GM21529 (cell line): Measurements from ENCODE around the gene ANKRD11.

Experiments used
- ATAC-seq: cut with Tn5 transposase; IDR thresholded peaks from one replicate; pipeline ENCODE4 v1.9.1; 2021; ENCODE audit not compliant: unreplicated experiment

The ANKRD11 gene

DNA sequence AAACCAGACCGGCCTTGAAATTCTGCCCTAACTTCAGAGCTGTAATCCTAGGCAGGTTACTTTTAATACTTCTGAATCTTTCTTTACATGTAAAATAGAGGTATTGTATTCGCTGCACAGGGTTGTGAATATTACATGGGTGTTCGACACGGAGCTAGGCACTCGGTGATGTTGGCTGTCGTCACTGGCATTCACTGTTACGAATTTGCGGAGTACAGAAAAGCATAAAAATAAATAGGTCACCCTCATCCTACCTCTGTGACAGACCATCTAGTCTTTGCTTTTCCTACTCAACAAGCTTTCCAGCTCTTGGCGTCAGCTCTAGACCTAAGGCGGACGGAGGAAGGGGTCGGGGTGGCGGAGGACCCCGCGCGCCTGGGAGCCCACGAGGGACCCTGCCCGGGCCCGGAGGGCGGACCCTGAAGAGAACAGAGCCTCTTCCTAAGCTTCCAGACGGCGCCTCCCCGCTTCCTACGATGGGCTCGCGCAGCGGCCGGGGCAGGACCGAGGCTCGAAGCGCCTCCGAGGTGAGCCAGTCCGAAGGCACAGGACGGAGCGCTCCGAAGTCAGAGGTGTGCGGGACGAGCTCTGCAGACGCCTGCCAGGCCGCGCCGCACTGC lies 17.0 kb upstream of the ANKRD11 start:
- ATAC-seq = no peak

GRCh38 chr16:89506791-89507191 lies 16.4 kb upstream of the ANKRD11 start:
- no peak for ATAC-seq

DNA sequence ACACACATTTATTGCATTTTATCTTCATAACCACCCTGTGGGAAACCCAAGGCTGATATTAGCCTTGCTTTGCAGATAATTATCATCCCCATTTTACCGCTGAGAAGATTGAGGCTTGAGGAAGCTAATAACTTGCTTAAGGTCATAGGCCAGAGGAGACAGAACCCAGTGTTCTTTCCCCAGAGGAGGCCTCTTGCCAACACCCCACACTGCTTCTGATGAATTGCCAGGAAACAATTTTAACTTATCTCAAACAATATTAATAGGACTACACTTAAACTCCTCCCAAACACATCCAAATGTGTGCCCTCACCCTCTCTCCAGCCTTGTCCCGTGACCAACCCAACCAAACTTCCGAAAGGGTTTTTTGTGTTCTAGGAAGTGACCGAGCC lies 15.7 kb upstream of the ANKRD11 start:
- no peak for ATAC-seq

DNA sequence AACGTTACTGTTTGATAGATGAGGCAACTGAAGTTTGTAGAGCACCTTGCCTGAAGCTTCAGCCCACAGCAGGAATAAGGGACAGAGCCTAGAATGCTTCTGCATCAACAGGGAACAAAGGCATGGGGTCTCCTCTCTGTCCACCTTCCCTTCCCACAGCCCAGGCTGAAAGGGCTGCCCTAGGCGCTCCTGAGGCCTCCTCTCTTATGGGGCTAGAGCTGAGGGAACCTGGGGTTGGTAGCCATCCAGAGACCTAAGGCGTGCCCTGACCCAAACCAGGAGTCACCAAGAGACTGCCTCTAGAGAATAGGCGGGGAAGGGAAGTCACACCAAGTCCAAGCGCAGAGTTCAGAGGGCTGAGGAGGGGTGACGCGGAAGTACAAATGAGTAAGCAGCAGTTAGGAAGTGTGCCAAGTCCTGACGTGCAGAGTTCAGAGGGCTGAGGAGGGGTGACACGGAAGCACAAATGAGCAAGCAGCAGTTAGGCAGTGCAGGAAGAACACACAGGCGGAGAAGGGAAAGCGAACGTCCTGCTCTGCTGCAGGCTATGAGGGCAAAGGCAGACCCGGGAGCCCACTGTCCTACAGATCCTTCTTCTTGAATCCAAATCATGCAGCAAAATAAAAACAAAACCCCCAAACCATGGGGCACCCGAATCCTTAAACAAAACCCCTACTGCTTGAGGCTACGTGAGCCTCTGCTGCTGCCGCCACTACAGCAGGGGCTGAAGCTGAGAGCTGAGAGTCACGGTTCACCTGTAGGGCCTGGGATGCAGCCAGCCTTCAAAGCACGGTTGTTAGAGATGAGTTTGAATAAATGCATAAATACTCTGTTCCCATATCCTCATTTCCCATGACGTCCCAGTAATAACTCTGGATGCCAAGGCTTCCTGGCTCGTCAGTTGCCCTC lies 15.1 kb upstream of the ANKRD11 start:
- ATAC-seq = peak; percentile 54

DNA sequence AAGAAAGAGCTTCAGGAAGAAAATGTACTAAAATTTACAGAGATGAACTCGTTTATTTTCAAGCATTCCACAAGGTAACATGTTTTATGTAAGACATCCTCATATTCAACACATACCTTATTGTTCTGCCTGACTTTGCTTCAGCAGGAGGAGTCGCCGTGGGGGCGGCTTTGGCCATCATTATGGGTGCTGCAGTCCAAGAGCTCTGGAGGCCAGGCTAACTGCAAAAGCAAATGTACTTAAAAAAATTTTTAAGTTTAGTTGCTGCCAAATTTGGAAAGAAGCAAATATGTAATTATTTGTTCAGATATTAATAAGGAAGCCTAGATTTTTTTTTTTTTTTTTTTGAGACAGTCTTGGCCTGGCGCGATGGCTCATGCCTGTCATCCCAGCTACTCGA lies 13.7 kb upstream of the ANKRD11 start:
- no peak for ATAC-seq

DNA sequence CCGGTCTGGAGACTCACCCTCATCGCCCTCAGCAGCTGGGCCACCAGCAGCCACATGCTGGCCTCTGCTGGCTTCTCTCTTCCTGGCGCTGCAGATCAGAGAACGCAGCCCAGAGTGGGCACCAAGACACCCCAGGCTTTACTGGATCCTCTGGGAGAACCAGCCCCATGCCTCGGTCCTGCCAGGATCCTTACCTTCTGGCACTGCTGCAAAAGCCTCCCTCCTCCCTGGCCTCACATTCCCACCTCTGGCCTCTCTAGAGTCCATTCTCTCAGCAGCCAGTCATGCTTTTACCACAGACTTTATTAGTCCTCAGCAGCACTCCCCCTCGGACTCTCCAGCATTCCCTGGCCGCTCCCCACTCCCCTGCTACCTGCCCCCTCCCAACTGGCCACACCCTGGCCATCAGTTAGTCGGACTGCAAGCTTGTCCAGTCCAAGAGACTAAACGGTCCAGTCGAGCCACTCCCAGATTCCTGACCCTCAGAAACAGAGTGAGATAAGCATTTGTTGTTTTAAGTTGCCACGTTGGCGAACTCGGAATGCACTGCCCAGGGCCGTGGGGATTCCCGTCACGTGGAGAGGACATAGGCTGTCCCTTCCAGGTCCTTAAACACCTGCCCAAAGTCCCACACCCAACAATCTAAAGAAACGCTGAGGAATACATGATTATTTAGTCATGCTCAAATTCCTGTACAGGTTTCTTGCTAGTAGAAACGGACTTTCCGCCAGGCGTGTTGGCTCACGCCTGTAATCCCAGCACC lies 11.9 kb upstream of the ANKRD11 start:
- ATAC-seq = no peak

- no peak for ATAC-seq
Measured at GRCh38 chr16:89499767-89500166, 9.4 kb upstream of the ANKRD11 start.

DNA sequence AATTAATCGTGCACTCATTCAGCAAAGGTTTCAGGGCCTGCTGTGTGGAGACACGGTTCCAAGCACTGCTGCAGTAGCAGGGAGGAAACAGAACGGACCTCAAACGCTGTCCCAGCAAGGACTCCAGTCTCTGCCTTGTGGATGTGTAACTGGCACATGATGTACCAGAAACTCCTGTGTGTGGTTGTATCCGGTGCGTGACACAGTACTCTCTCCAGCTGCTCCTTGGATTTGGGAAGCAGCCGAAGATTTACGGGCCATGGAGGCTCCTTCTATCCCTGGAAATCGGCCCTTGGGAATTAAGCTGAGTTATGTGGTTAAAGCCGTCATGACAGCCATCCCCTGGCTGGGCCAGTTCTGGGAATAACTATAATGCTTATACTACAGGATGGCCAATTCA lies 8.5 kb upstream of the ANKRD11 start:
- no peak for ATAC-seq

DNA sequence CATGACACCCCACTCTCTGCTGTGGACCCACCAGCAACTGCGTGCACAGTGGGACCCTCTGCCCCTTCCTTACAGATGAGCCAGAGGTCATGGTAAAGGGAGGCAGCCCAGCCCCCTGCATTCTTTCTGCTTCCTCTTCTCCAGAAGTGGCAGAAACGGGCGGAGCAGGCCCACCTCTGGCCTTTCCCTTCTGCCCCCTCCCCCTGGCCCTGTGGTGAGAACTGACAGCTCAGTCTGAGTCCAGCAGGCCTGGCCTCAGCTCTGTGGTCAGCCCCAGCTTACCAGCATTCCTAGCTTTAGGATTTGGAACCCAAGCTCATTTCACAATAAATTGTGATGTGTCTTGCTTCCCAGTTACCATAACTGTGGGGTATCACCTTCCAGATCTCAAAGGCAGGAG lies 4.8 kb upstream of the ANKRD11 start:
- no peak for ATAC-seq

DNA sequence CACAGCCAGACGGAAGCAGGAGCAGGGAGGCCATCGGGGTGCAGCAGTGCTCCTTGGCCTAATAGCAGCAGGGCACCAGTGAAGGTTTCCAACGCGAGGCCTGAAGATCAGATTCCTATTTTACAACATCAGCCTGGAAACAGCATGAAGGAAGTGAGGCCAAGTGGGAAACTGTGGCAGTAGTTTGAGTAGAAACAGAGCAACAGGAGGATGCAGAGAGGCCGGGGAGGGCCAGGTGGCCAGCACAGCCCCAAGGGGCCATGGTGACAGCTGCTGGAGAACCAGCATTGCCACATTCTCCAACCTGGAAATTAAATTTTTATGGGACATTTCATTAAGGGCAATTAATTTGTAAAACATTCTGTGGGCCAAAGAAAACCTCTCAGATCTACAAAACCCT lies 3.4 kb upstream of the ANKRD11 start:
- ATAC-seq = no peak

- no peak for ATAC-seq
Measured at GRCh38 chr16:89491974-89492687, 1.8 kb upstream of the ANKRD11 start.

GRCh38 chr16:89491238-89491869 lies 993 bp upstream of the ANKRD11 start:
- ATAC-seq = no peak

GRCh38 chr16:89489898-89490438 lies 393 bp downstream of the ANKRD11 start:
- no peak for ATAC-seq

GRCh38 chr16:89489040-89489897 lies 1.1 kb downstream of the ANKRD11 start:
- no peak for ATAC-seq

DNA sequence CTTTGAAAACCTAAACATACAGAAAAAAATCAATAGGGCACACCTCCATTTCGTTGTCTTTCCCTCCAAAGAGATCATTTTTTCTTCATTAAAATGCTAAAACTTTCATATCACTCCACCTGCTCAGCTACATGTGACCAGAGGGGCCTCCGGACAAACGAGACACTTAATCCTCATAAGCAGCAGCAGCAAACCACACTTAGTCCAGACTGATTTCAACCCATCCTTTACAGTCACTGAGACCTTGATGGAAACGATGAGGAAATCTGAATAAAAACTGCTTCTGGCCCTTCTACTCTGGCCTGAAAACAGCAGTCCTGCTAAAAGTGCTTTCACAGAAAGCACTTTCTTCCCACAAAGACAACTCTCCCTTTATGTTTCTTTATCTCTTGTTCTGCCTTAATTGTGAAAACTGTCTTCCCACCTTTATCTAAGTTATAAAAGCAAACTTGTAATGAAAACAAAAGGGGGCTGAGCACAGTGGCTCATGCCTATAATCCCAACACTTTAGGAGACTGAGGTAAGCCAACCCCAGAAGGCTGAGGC lies 4.6 kb downstream of the ANKRD11 start:
- no peak for ATAC-seq

GRCh38 chr16:89484923-89485679 lies 5.3 kb downstream of the ANKRD11 start:
- ATAC-seq = peak; percentile 41

DNA sequence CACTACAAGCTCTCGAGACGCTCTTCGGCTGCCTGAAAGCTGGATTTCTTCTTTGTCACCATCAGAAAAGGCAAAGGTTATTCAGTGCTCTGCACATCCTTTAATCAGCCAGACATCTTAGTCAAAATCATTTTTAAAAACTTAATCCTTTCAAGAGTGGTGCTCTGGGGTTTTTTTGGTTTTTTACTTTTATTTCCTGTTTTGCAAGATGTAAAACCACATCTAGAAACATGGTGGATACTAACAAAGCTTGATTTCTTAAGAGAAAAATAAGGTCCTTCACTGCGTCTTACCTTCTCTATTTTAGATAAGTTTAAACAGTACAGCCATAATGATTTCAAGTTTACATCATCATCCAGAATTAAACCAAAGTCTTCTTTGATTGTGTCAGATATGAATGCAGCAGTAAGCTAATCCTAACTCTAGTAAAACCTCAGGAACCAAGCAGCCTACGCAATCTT lies 6.3 kb downstream of the ANKRD11 start:
- ATAC-seq = no peak

- ATAC-seq = no peak
Measured at GRCh38 chr16:89482817-89483205, 7.5 kb downstream of the ANKRD11 start.
